Activated naive CD8-positive, alpha-beta T cell treated with anti-CD3 and anti-CD28 coated beads, Interleukin-2, amount 50 U/mL, for 24 hours (primary cell): Measurements from ENCODE around the gene STC2.

ENCODE experiments used
- ATAC-seq: fragments of 150-1000 bp; cut with Tn5 transposase; one replicate; pipeline ENCODE4 v1.10.0; 2021
- DNase-seq: peaks from one replicate; pipeline ENCODE4 v3.0.0; 2021
- H3K27ac Mint-ChIP-seq: one replicate; pipeline ENCODE4 v1.8.0; 2021; ENCODE audit warnings: mild to moderate bottlenecking, mixed read lengths
- H3K27me3 Mint-ChIP-seq: one replicate; pipeline ENCODE4 v1.8.0; 2021; ENCODE audit warnings: mixed read lengths
- H3K36me3 Mint-ChIP-seq: one replicate; pipeline ENCODE4 v1.8.0; 2021; ENCODE audit warnings: low read depth, mixed read lengths
- H3K4me1 Mint-ChIP-seq: one replicate; pipeline ENCODE4 v1.8.0; 2021; ENCODE audit warnings: mixed read lengths
- H3K4me3 Mint-ChIP-seq: one replicate; pipeline ENCODE4 v1.8.0; 2021; ENCODE audit warnings: mild to moderate bottlenecking, moderate library complexity, mixed read lengths
- H3K9me3 Mint-ChIP-seq: one replicate; pipeline ENCODE4 v1.8.0; 2021; ENCODE audit warnings: mixed read lengths

The STC2 gene

DNA sequence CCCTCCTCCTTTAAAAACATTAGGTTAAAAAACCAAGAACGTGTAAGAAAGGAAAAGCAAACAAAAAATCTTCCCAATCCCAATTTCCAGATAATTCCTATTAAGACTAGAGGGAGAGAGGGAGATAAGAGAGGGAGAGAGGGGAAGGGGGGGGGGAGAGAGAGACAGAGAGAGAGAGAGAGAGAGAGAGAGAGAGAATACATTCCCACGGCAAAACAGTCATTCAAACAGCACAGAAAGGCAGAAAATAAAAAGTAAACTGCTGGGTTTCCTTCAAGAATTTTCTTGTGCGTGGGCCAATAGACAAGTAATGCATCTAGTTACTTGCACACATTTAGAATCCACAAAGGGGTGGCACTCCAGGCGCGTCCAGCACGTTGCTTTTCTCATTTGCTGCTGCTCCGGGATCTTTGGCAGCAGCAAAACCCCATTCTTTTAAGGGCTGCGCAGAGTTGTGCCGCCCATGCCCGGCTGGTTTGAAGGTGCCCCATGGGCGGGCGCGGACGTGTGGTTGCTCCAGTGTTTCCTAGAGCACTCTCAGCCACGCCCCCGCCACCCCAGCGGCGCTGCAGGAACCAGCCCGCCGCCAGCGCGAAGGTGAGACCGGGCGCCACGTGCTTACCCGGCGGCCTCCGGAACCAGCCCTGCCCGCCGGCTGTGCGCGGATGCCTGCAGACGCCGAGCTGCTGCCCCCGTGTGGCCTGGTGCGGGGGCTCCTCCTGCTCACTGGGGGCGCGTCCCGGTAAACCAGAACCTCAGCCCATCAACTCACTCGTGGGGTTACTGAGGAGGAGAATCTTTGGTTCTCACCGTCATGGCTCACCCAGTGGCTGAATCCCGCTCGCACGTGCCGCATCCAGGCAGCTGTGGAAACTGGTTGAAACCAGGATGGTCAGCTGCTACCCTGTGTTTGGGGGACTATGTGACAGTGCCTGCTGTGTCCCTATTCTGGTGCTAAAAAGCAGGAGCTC is 44.6 kb downstream of the STC2 start:
- peaks cover 12% of the 10 kb centered on the region for H3K9me3 Mint-ChIP-seq
- H3K27ac Mint-ChIP-seq: no peak overlapping the region
- peak overlapping the region; percentile 49 for H3K4me3 Mint-ChIP-seq
- peak; percentile 92 for ATAC-seq
- H3K27me3 Mint-ChIP-seq: peaks cover 59% of the 10 kb centered on the region
- peaks cover 6% of the 10 kb centered on the region for H3K36me3 Mint-ChIP-seq
- peak; percentile 80 for DNase-seq
- H3K4me1 Mint-ChIP-seq: peaks cover 20% of the 10 kb centered on the region

DNA sequence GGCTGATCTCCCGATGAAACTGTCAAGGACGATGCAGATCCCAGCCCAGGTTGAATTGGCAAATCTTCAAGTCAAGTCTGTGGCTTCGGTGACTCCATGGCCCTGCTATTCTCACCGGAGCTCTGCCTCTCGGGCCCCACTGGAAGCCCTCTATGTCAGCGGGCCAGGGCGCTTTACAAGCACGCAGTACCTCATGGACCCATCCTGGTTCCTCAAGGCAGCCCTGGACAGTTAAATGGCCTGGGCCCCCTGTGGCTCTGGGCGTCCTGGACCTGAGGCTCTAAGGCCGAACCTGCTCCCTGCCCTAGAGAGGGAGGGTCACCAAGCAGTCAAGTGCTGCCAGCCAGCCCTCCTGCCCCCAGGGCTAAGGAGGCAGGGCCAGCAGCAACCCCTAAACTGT is 45.3 kb downstream of the STC2 start:
- Mint-ChIP-seq H3K4me1 (peaks cover 18% of the 10 kb centered on the region), H3K9me3 (peaks cover 12% of the 10 kb centered on the region), H3K27me3 (peaks cover 59% of the 10 kb centered on the region), H3K36me3 (peaks cover 6% of the 10 kb centered on the region), H3K27ac (no peak overlapping the region), H3K4me3 (peak overlapping the region; percentile 49)
- no peak for ATAC-seq
- DNase-seq: no peak

DNA sequence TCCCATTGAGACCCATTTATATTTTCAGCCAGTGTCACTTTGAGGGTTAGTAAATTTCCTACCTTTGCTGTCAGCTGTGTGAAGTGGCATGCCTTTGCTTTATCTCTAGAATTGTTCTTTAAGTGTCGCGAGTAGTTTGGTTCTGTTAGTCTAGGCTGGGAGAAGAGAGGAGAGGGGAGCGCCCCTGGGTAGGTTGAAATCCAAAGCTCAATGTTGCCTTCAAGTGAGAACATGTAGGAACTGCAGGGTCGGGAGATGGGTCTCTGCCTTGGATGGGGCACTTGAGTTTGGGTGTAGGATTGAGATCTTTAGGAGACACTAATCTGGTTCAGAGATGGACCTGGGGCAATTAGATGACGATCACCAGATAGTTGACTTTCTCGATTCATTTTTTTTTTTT is 46.3 kb downstream of the STC2 start:
- peaks cover 11% of the 10 kb centered on the region for H3K4me1 Mint-ChIP-seq
- H3K9me3 Mint-ChIP-seq: peaks cover 12% of the 10 kb centered on the region
- H3K27ac Mint-ChIP-seq: no peak overlapping the region
- peaks cover 6% of the 10 kb centered on the region for H3K36me3 Mint-ChIP-seq
- DNase-seq: no peak
- ATAC-seq: no peak
- H3K27me3 Mint-ChIP-seq: peaks cover 56% of the 10 kb centered on the region
- no peak overlapping the region for H3K4me3 Mint-ChIP-seq

DNA sequence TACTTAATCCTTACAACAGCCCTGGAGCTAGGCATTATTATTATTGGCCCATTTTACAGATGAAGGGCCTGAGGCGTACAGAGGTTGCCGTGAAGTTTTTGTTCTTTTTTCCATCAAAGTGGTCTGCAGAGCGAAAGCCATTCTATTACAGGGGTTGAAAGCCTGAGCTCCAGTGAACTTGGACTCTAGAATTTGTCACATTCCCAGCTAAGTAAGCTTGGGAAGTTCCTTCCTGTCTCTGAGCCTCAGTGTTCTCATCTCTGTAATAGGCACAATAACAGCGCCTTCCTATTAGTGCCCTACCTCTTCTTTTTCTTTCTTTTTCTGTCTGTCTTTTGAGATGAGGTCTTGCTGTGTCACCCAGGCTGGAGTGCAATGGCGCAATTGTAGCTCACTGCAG is 49.0 kb downstream of the STC2 start:
- H3K4me3 Mint-ChIP-seq: no peak overlapping the region
- peaks cover 7% of the 10 kb centered on the region for H3K4me1 Mint-ChIP-seq
- H3K9me3 Mint-ChIP-seq: peaks cover 7% of the 10 kb centered on the region
- no peaks in the 10 kb centered on the region for H3K36me3 Mint-ChIP-seq
- H3K27me3 Mint-ChIP-seq: peaks cover 50% of the 10 kb centered on the region
- H3K27ac Mint-ChIP-seq: no peak overlapping the region
- no peak for DNase-seq
- no peak for ATAC-seq

GRCh38 chr5:173278641-173279040 is 49.6 kb downstream of the STC2 start:
- Mint-ChIP-seq H3K4me1 (peaks cover 4% of the 10 kb centered on the region), H3K27ac (no peak overlapping the region), H3K4me3 (no peak overlapping the region), H3K9me3 (peaks cover 6% of the 10 kb centered on the region), H3K36me3 (no peaks in the 10 kb centered on the region), H3K27me3 (peaks cover 52% of the 10 kb centered on the region)
- ATAC-seq (no peak), DNase-seq (no peak)

DNA sequence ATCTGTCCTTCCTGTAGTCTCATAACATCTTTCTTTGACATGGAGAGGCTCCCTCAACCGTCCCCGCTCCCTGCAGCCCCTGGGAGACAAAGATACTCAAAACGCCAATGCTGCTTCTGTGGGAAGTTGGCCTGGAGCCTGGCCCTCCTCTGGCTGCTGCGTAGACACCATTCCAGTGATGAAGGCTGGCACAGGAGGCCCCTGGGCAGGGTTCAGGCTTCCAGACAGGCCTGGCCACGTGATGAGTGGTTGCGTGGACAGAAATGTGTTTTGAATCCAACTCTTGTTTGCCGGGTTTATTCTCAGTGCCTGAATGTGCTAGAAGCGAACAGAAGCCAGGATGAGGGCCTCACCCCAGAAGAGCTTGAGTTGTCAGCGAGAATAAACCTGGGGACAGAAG is 50.0 kb downstream of the STC2 start:
- H3K4me1 Mint-ChIP-seq: peaks cover 1% of the 10 kb centered on the region
- no peak overlapping the region for H3K4me3 Mint-ChIP-seq
- no peaks in the 10 kb centered on the region for H3K36me3 Mint-ChIP-seq
- DNase-seq (no peak), ATAC-seq (no peak)
- H3K27ac Mint-ChIP-seq: no peak overlapping the region
- peaks cover 49% of the 10 kb centered on the region for H3K27me3 Mint-ChIP-seq
- H3K9me3 Mint-ChIP-seq: peaks cover 6% of the 10 kb centered on the region

- ATAC-seq: no peak
- Mint-ChIP-seq H3K36me3 (no peaks in the 10 kb centered on the region), H3K27me3 (peaks cover 31% of the 10 kb centered on the region)
Observed at GRCh38 chr5:173274771-173275170, 53.4 kb downstream of the STC2 start.

GRCh38 chr5:173271419-173271818 is 56.8 kb downstream of the STC2 start:
- ATAC-seq (no peak), DNase-seq (no peak)
- peaks cover 6% of the 10 kb centered on the region for H3K9me3 Mint-ChIP-seq
- no peaks in the 10 kb centered on the region for H3K4me1 Mint-ChIP-seq
- no peak overlapping the region for H3K4me3 Mint-ChIP-seq
- H3K27me3 Mint-ChIP-seq: peaks cover 29% of the 10 kb centered on the region
- no peaks in the 10 kb centered on the region for H3K36me3 Mint-ChIP-seq
- H3K27ac Mint-ChIP-seq: no peak overlapping the region

More at GRCh38 chr5:173274771-173275170, 53.4 kb downstream of the STC2 start:
- H3K9me3 Mint-ChIP-seq: peaks cover 6% of the 10 kb centered on the region
- no peak for DNase-seq
- no peak overlapping the region for H3K27ac Mint-ChIP-seq
- no peak overlapping the region for H3K4me3 Mint-ChIP-seq
- no peaks in the 10 kb centered on the region for H3K4me1 Mint-ChIP-seq

DNA sequence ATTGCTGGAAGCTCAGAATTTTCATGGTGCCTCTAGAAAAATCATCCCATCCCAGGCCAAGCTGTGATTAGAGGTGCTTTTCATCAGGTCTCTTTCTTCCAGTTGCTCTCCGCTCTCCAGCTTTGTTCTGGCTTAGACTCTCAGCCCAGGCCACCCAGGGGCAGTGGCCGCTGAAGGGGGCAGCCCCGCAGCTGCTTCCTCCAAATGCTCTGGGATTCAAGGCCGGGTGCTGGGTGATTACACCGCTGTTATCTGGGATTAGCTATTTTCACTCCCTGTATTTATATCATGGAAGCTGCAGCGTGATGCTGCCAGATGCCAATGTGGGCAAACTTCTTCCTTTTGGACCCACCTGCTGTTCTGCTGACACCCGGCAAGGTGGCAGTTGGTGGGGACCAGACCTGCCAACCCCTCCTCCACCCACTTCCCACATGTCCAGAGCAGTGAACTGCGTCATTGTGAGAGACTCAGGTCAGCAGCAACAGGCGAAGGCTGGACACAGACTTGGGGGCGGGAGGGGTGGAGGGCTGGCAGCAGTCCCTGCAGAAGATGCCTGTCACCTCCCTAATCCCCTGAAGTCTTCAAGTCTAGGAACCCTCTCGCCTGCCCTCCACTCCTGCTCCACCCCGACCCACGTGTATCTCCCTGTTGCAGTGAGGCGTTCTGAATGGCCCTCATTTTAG is 59.3 kb downstream of the STC2 start:
- Mint-ChIP-seq H3K36me3 (no peaks in the 10 kb centered on the region), H3K9me3 (no peaks in the 10 kb centered on the region), H3K27ac (no peak overlapping the region), H3K27me3 (peaks cover 28% of the 10 kb centered on the region), H3K4me3 (no peak overlapping the region), H3K4me1 (no peaks in the 10 kb centered on the region)
- no peak for DNase-seq
- no peak for ATAC-seq

DNA sequence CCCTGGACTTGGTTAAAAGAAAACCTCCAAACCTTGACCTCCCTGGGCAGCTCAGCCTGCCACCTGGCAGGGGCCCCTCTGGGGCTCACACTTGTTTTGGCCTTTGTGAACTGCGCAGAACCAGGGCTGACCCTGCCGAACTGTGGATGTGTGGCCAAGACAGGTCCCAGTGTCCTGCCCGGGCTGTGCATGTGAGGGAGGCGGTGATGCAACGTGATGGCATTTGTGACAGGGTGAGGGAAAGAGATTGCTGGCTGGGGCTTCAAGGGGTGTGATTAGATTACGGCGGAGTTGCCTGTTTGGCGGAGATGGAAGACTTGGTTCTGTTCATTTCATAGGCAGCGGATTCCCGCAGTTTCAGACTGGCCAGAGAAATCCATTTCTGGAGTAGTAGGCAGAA is 62.8 kb downstream of the STC2 start:
- Mint-ChIP-seq H3K27ac (no peak overlapping the region), H3K9me3 (no peaks in the 10 kb centered on the region), H3K4me1 (no peaks in the 10 kb centered on the region), H3K27me3 (peaks cover 19% of the 10 kb centered on the region), H3K36me3 (no peaks in the 10 kb centered on the region), H3K4me3 (no peak overlapping the region)
- DNase-seq (no peak), ATAC-seq (no peak)
